ENCODE results near the gene TTBK1. TPM values are rescaled to one million over a fixed set of nuclear protein-coding genes. Genes with fewer than 3 reads are reported as not detected.

The TTBK1 gene
- total and polyA plus RNA-seq, 2 donors from 2014 or later, result 0.26 to 0.31 TPM

DNA sequence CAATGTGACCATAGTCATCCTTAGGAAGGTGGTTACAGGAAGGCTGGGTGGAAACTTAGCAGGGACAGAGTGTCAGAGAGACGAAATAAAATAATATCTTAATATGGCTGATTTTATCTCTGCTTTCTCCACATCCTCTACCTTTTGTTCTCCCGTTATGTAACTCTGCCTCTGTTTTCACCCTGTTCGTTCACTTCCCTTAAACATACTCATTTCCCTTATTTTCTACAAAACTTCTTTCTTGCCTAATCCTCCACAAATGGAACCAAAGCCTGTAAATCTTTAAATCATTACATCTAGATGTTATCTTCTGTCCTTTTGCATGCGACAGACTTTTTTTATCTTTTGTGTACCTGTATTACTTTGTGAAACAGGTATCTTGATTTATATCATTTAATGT is 88.6 kb downstream of the TTBK1 start:
- Histone ChIP-seq H3K9ac (ENCODE audit: low read length in 3 of 3) (no peak overlapping the region), H3K4me3 (ENCODE audit: low read length in 3 of 3) (no peak overlapping the region), H3K4me1 (ENCODE audit: control insufficient read depth in 2 of 3, insufficient read depth in 2 of 3, low read depth in 1 of 3, low read length in 3 of 3) (no peaks in the 10 kb centered on the region), H3K27ac (ENCODE audit: low read depth in 2 of 2, low read length in 2 of 2) (no peak overlapping the region), H3K27me3 (ENCODE audit: control insufficient read depth, insufficient read depth, low read length) (no peaks in the 10 kb centered on the region), H3K9me3 (ENCODE audit: control insufficient read depth in 2 of 3, insufficient read depth in 1 of 3, low read length in 3 of 3) (no peaks in the 10 kb centered on the region), H3K36me3 (ENCODE audit: control insufficient read depth in 2 of 3, insufficient read depth in 3 of 3, low read length in 3 of 3) (no peaks in the 10 kb centered on the region)
- DNase-seq (no peak), FAIRE-seq (no peak)
- intact Hi-C loops (cut with DNase I), result loop anchor here (10.0 kb wide), 1 partner anchor 67 kb away; no protein-coding TSS in a partner anchor
- TF ChIP-seq, protein P1, sequence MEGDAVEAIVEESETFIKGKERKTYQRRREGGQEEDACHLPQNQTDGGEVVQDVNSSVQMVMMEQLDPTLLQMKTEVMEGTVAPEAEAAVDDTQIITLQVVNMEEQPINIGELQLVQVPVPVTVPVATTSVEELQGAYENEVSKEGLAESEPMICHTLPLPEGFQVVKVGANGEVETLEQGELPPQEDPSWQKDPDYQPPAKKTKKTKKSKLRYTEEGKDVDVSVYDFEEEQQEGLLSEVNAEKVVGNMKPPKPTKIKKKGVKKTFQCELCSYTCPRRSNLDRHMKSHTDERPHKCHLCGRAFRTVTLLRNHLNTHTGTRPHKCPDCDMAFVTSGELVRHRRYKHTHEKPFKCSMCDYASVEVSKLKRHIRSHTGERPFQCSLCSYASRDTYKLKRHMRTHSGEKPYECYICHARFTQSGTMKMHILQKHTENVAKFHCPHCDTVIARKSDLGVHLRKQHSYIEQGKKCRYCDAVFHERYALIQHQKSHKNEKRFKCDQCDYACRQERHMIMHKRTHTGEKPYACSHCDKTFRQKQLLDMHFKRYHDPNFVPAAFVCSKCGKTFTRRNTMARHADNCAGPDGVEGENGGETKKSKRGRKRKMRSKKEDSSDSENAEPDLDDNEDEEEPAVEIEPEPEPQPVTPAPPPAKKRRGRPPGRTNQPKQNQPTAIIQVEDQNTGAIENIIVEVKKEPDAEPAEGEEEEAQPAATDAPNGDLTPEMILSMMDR (IDR thresholded peaks at IDR 0.05; ENCODE audit: borderline replicate concordance, extremely low read depth, insufficient read depth), result no peak

DNA sequence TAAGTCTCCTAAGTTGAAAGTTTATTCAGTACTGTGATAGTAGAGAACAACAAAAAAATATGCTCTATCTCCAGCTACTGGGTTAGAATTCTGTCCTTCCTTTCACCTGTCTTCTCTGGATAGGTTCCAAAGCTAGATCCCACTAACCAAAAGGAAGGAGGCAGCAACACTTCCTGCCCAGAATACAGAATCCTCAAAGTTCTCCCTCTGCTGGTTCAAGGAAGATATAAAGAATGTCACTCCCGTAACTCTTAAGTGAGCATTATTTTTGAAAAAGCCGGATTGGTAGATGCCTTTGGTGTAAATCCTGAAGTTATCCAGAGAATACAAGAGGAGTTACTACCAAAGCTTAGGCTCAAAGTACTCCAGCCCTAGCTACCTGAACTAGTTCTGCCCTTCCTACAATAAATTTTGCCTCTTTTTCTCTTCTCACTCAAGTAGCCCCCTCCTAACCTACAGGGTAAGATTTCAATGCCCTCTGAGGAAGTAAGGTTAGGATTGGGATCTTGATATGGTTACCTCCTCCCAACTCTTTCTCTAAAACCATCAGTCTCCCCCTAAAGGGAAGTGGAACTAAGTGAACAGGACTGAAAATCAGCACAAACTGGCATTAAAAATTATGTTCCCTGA is 91.3 kb downstream of the TTBK1 start:
- Histone ChIP-seq H3K9me3 (ENCODE audit: control insufficient read depth in 2 of 3, insufficient read depth in 1 of 3, low read length in 3 of 3) (no peaks in the 10 kb centered on the region), H3K27me3 (ENCODE audit: control insufficient read depth, insufficient read depth, low read length) (no peaks in the 10 kb centered on the region), H3K4me3 (ENCODE audit: low read length in 3 of 3) (no peak overlapping the region), H3K4me1 (ENCODE audit: control insufficient read depth in 2 of 3, insufficient read depth in 2 of 3, low read depth in 1 of 3, low read length in 3 of 3) (no peaks in the 10 kb centered on the region), H3K36me3 (ENCODE audit: control insufficient read depth in 2 of 3, insufficient read depth in 3 of 3, low read length in 3 of 3) (peaks cover under 1 to 24% (median 8%) of the 10 kb centered on the region in 3 donors), H3K27ac (ENCODE audit: low read depth in 2 of 2, low read length in 2 of 2) (no peak overlapping the region), H3K9ac (ENCODE audit: low read length in 3 of 3) (no peak overlapping the region)
- intact Hi-C loops (cut with DNase I), result loop anchor here (10.0 kb wide), 1 partner anchor 70 kb away; no protein-coding TSS in a partner anchor
- DNase-seq, result peak in 3 of 5 donors; percentile 16 to 84 (median 81)
- FAIRE-seq, result peak; percentile 76
- TF ChIP-seq, protein P1 (IDR thresholded peaks at IDR 0.05; ENCODE audit: borderline replicate concordance, extremely low read depth, insufficient read depth), result peak; percentile 66

DNA sequence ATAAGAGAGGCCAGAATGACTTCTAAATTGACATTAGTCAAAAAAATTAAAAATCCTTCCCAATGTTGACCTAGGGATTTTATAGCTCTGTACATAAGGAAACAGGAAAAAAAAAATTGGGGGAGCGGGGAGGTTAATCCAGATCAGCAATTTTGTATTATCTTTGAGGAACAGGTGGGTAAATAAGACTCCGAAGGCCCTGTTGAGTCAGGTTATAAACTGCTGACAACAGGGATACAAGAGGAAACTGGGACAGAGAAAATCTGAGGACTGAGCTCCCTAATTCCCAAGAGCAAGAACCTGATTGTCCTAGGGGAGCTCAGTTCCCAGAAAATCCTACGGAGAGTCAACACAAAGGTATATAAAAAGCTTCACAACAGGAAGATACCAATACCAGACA is 92.2 kb downstream of the TTBK1 start:
- no peak overlapping the region for H3K27ac ChIP-seq (ENCODE audit: low read depth in 2 of 2, low read length in 2 of 2)
- H3K9me3 ChIP-seq (ENCODE audit: control insufficient read depth in 2 of 3, insufficient read depth in 1 of 3, low read length in 3 of 3), result no peaks in the 10 kb centered on the region
- H3K4me3 ChIP-seq (ENCODE audit: low read length in 3 of 3), result no peak overlapping the region
- TF ChIP-seq, protein P1 (IDR thresholded peaks at IDR 0.05; ENCODE audit: borderline replicate concordance, extremely low read depth, insufficient read depth), result no peak
- no peaks in the 10 kb centered on the region for H3K27me3 ChIP-seq (ENCODE audit: control insufficient read depth, insufficient read depth, low read length)
- H3K9ac ChIP-seq (ENCODE audit: low read length in 3 of 3), result no peak overlapping the region
- intact Hi-C loops (cut with DNase I), result loop anchor here (10.0 kb wide), 1 partner anchor 71 kb away; no protein-coding TSS in a partner anchor
- FAIRE-seq, result no peak
- no peak for DNase-seq
- H3K4me1 ChIP-seq (ENCODE audit: control insufficient read depth in 2 of 3, insufficient read depth in 2 of 3, low read depth in 1 of 3, low read length in 3 of 3), result no peaks in the 10 kb centered on the region
- peaks cover 3 to 32% (median 12%) of the 10 kb centered on the region in 3 donors for H3K36me3 ChIP-seq (ENCODE audit: control insufficient read depth in 2 of 3, insufficient read depth in 3 of 3, low read length in 3 of 3)

Measured in kidney (tissue), 14 donors.